Adrenal gland (tissue), 5 donors: Measurements from ENCODE around the gene SCARF2.

Source experiments
- POLR2A ChIP-seq, 2 donors: fragments of 450-650 bp; IDR thresholded peaks; one replicate each; pipeline ENCODE4 v1.6.1; 2017; ENCODE audit warnings: antibody characterized with exemption in 2 of 2, mild to moderate bottlenecking in 2 of 2, moderate library complexity in 1 of 2
- TF ChIP-seq, protein P1 (sequence below), 6 experiments: fragments of 450-650 bp in 4 of 6; fragments of 200-600 bp in 2 of 6; sonication (generic) in 1 of 6; IDR thresholded peaks; 1 replicate in 5 of 6; 2 replicates in 1 of 6; pipeline versions ENCODE4 v1.5.1 to v1.8.0; 2016 to 2021; ENCODE audit warnings: antibody characterized with exemption in 6 of 6, mild to moderate bottlenecking in 2 of 6, moderate library complexity in 1 of 6
- donor health status: DM: no; HTN: no; CAD: no.

GRCh38 chr22:20455709-20456063 is 18.1 kb upstream of the SCARF2 start:
- TF ChIP-seq, protein P1, sequence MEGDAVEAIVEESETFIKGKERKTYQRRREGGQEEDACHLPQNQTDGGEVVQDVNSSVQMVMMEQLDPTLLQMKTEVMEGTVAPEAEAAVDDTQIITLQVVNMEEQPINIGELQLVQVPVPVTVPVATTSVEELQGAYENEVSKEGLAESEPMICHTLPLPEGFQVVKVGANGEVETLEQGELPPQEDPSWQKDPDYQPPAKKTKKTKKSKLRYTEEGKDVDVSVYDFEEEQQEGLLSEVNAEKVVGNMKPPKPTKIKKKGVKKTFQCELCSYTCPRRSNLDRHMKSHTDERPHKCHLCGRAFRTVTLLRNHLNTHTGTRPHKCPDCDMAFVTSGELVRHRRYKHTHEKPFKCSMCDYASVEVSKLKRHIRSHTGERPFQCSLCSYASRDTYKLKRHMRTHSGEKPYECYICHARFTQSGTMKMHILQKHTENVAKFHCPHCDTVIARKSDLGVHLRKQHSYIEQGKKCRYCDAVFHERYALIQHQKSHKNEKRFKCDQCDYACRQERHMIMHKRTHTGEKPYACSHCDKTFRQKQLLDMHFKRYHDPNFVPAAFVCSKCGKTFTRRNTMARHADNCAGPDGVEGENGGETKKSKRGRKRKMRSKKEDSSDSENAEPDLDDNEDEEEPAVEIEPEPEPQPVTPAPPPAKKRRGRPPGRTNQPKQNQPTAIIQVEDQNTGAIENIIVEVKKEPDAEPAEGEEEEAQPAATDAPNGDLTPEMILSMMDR (IDR thresholded peaks at IDR 0.05), result no peak
- no peak for TF ChIP-seq POLR2A (IDR thresholded peaks at IDR 0.05)
